A549 (cell line): ENCODE data around the gene GNPAT. TPM values are rescaled to one million over a fixed set of nuclear protein-coding genes. Genes with fewer than 3 reads are reported as not detected.

Experiments
- ATAC-seq, 2 experiments: fragments of 200-7000 bp in 1 of 2; fragments of >200 bp in 1 of 2; cut with Nextera tagmentation in 1 of 2; cut with Tn5 transposase in 1 of 2; 3 replicates each; pipeline versions ENCODE4 v1.8.0 to v1.9.1; 2018 to 2020; ENCODE audit warnings: mild to moderate bottlenecking in 1 of 2, moderate library complexity in 1 of 2
- CTCF ChIA-PET: fragments of 300-600 bp; sonication (Branson Sonifier 250); formaldehyde crosslinking; extraction: SDS; loops from one replicate; lab custom pipeline; 2021; ENCODE audit warnings: antibody characterized with exemption, inconsistent platforms; lab: Yijun Ruan, JAX
- POLR2A ChIA-PET: fragments of 350-600 bp; formaldehyde crosslinking; extraction: SDS; loops from one replicate; lab custom pipeline; 2021; ENCODE audit warnings: antibody characterized with exemption, inconsistent platforms; lab: Yijun Ruan, JAX
- DNase-seq, 2 experiments: peaks; one replicate each; pipeline versions ENCODE4 v3.0.0 to v3.0.0-alpha.2; 2011 to 2016; ENCODE audit warnings: low read depth in 1 of 2, low spot score in 1 of 2
- FAIRE-seq: peaks from 2 replicates; lab custom pipeline; 2011; peaks lifted over from hg19 to GRCh38; lab: Jason Lieb, UNC
- H3K27ac ChIP-seq, 2 experiments: fragments of >200 bp; sonication (Bioruptor Twin); formaldehyde crosslinking; 3 replicates each; pipeline ENCODE4 v1.5.1; 2016 to 2017
- H3K4me1 ChIP-seq: fragments of >200 bp; sonication (Bioruptor Twin); formaldehyde crosslinking; 3 replicates; pipeline ENCODE4 v1.6.1; 2016
- H3K4me2 ChIP-seq: fragments of >200 bp; sonication (Bioruptor Twin); formaldehyde crosslinking; 3 replicates; pipeline ENCODE4 v1.6.1; 2016
- H3K4me3 ChIP-seq: fragments of >200 bp; sonication (Bioruptor Twin); formaldehyde crosslinking; 3 replicates; pipeline ENCODE4 v1.5.1; 2016
- H3K9me3 ChIP-seq: fragments of >200 bp; sonication (Bioruptor Twin); formaldehyde crosslinking; 3 replicates; pipeline ENCODE4 v1.6.1; 2016
- CHD2 ChIP-seq: fragments of 150-350 bp; IDR thresholded peaks from 2 replicates; pipeline ENCODE4 v1.6.1; 2014; ENCODE audit warnings: low read length; ENCODE audit not compliant: partially characterized antibody
- CTCF ChIP-seq: fragments of >200 bp; sonication (Bioruptor Twin); formaldehyde crosslinking; IDR thresholded peaks from 3 replicates; pipeline ENCODE4 v1.5.1; 2016
- ESRRA ChIP-seq: fragments of 150-350 bp; IDR thresholded peaks from 2 replicates; pipeline ENCODE4 v1.6.1; 2014; ENCODE audit warnings: mild to moderate bottlenecking, low read length, borderline replicate concordance
- FOXS1 ChIP-seq: fragments of 250-450 bp; sonication (Bioruptor Pico); IDR thresholded peaks from 2 replicates; pipeline ENCODE4 v1.5.0; 2020; ENCODE audit warnings: mild to moderate bottlenecking, moderate library complexity
- GATA3 ChIP-seq: IDR thresholded peaks from 2 replicates; pipeline ENCODE4 v1.6.1; 2012; ENCODE audit warnings: borderline replicate concordance
- HDAC2 ChIP-seq: fragments of 200-600 bp; sonication (generic); IDR thresholded peaks from 2 replicates; pipeline ENCODE4 v1.6.1; 2016
- HEYL ChIP-seq: fragments of 250-450 bp; sonication (Bioruptor Pico); IDR thresholded peaks from 2 replicates; pipeline ENCODE4 v1.8.0; 2021; ENCODE audit warnings: mild to moderate bottlenecking, moderate library complexity
- HOXB13 ChIP-seq: fragments of 250-450 bp; sonication (Bioruptor Pico); IDR thresholded peaks from 2 replicates; pipeline ENCODE4 v1.5.0; 2020; ENCODE audit warnings: low read depth, mild to moderate bottlenecking, moderate library complexity
- KDM1A ChIP-seq: fragments of 200-600 bp; sonication (generic); IDR thresholded peaks from 2 replicates; pipeline ENCODE4 v1.6.1; 2016; ENCODE audit warnings: low read depth, mild to moderate bottlenecking
- KDM5A ChIP-seq: fragments of 200-600 bp; sonication (generic); IDR thresholded peaks from 2 replicates; pipeline ENCODE4 v1.6.1; 2016; ENCODE audit warnings: antibody characterized with exemption, mild to moderate bottlenecking
- MAZ ChIP-seq: fragments of 150-350 bp; IDR thresholded peaks from 2 replicates; pipeline ENCODE4 v1.6.1; 2014; ENCODE audit warnings: antibody characterized with exemption, low read depth, low read length, borderline replicate concordance
- NPAS2 ChIP-seq: fragments of 250-450 bp; sonication (Bioruptor Pico); IDR thresholded peaks from 2 replicates; pipeline ENCODE4 v1.8.0; 2022; ENCODE audit warnings: mild to moderate bottlenecking, moderate library complexity, borderline replicate concordance
- NR3C1 ChIP-seq: fragments of >200 bp; sonication (Bioruptor Twin); formaldehyde crosslinking; IDR thresholded peaks from 3 replicates; pipeline ENCODE4 v1.6.1; 2017
- PBX3 ChIP-seq: IDR thresholded peaks from 2 replicates; pipeline ENCODE4 v1.6.1; 2012
- POLR2A ChIP-seq: IDR thresholded peaks from 2 replicates; pipeline ENCODE4 v1.6.1; 2012; ENCODE audit warnings: mild to moderate bottlenecking, low read length
- RCOR1 ChIP-seq: fragments of 150-350 bp; IDR thresholded peaks from 2 replicates; pipeline ENCODE4 v1.6.1; 2014; ENCODE audit warnings: antibody characterized with exemption, low read length, low read depth
- RFX5 ChIP-seq: fragments of 450-650 bp; IDR thresholded peaks from 2 replicates; pipeline ENCODE4 v1.7.1; 2014; ENCODE audit warnings: antibody characterized with exemption, mild to moderate bottlenecking, moderate library complexity
- RNF2 ChIP-seq: fragments of 200-600 bp; sonication (generic); IDR thresholded peaks from 2 replicates; pipeline ENCODE4 v1.6.1; 2016; ENCODE audit warnings: low read depth, mild to moderate bottlenecking, antibody characterized with exemption, moderate library complexity, borderline replicate concordance
- SREBF2 ChIP-seq: fragments of 450-650 bp; IDR thresholded peaks from 2 replicates; pipeline ENCODE4 v1.6.1; 2014; ENCODE audit warnings: mild to moderate bottlenecking, moderate library complexity
- TP53 ChIP-seq: fragments of 250-450 bp; sonication (Bioruptor Pico); IDR thresholded peaks from 2 replicates; pipeline ENCODE4 v1.5.0; 2021; ENCODE audit warnings: mild to moderate bottlenecking, moderate library complexity
- USF2 ChIP-seq: fragments of 450-650 bp; IDR thresholded peaks from 2 replicates; pipeline ENCODE4 v1.6.1; 2014; ENCODE audit warnings: antibody characterized with exemption
- ZC3H11A ChIP-seq: fragments of 450-650 bp; IDR thresholded peaks from 2 replicates; pipeline ENCODE4 v1.6.1; 2014; ENCODE audit warnings: antibody characterized with exemption, mild to moderate bottlenecking
- ZSCAN20 ChIP-seq: fragments of 250-450 bp; sonication (Bioruptor Pico); IDR thresholded peaks from 2 replicates; pipeline ENCODE4 v1.8.0; 2022; ENCODE audit warnings: mild to moderate bottlenecking, moderate library complexity
- WGBS: methylation state at CpG from one replicate; pipeline ENCODE4 v1.1.6; 2017; ENCODE audit errors: missing lambda C conversion rate; 5-methylcytosine and 5-hydroxymethylcytosine counted together
- polyA plus RNA-seq, 4 experiments: library from polyadenylated mRNA; depleted of rRNA in 3 of 4; stranded (reverse); fragments of >200 nt; fragmentation: RNase III in 1 of 4; extraction: RNeasy Plus Mini Kit Qiagen cat#74134 plus additional on column Dnase treatment in 1 of 4; gene quantifications; 2 replicates in 3 of 4; 3 replicates in 1 of 4; pipeline ENCODE4 v1.2.3, GENCODE V29; 2011 to 2017
- TF ChIP-seq, protein P1 (sequence below): IDR thresholded peaks from 2 replicates; pipeline ENCODE4 v1.6.1; 2012; ENCODE audit warnings: low read depth, borderline replicate concordance
- TF ChIP-seq, protein P2 (sequence below): fragments of 150-350 bp; IDR thresholded peaks from 2 replicates; pipeline ENCODE4 v1.6.1; 2014; ENCODE audit warnings: low read depth, mild to moderate bottlenecking, low read length
- TF ChIP-seq, protein P3 (sequence below): fragments of >200 bp; sonication (Bioruptor Twin); formaldehyde crosslinking; IDR thresholded peaks from 2 replicates; pipeline ENCODE4 v1.6.1; 2016
- TF ChIP-seq, protein P4 (sequence below): IDR thresholded peaks from 2 replicates; pipeline ENCODE4 v1.6.1; 2012
- TF ChIP-seq, protein P5 (sequence below): fragments of >200 bp; sonication (Bioruptor Twin); formaldehyde crosslinking; IDR thresholded peaks from 3 replicates; pipeline ENCODE4 v1.6.1; 2016

The GNPAT gene
- polyA plus RNA-seq, 2 of the 4 experiments (the other 2 are of a cell fraction), result 44.1 to 62.7 TPM

DNA sequence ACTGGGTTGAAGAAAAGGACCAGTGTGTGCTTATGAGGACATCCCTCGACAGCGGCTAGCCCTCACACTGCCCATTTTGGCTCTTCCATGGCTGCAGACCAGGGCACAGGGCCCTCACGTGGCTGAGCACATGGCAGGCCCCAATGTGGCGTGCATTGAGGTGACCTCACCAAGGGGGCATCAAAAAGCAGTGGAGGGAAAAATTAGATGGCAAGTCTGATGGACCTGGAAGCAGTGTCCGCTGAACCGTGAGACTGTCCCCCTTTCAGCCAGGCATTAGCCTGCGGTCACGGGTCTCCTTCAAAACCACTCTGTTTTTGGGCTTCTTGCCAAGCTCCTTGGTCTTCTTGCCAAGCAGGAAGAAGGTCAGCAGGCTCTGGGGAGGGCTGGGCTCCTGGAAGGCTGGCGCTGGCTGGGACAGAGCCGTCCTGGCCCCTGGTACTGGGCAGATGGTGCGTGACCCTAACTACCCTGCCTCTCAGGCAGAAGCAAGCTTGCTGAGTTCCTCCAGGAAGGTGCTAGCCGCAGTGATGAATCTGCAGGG lies 48.3 kb upstream of the GNPAT start (continued):
- TF ChIP-seq, protein P1, sequence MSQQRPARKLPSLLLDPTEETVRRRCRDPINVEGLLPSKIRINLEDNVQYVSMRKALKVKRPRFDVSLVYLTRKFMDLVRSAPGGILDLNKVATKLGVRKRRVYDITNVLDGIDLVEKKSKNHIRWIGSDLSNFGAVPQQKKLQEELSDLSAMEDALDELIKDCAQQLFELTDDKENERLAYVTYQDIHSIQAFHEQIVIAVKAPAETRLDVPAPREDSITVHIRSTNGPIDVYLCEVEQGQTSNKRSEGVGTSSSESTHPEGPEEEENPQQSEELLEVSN, result peak; percentile 60; the same call in 1 of the 2 replicates
- TF ChIP-seq FOXS1 (CRISPR knock-in tag), result no peak
- no peak for TF ChIP-seq PBX3
- TF ChIP-seq CHD2, result no peak
- TF ChIP-seq HEYL (CRISPR knock-in tag), result no peak
- no peak for TF ChIP-seq ESRRA
- TF ChIP-seq CTCF, result no peak
- TF ChIP-seq, protein P2, sequence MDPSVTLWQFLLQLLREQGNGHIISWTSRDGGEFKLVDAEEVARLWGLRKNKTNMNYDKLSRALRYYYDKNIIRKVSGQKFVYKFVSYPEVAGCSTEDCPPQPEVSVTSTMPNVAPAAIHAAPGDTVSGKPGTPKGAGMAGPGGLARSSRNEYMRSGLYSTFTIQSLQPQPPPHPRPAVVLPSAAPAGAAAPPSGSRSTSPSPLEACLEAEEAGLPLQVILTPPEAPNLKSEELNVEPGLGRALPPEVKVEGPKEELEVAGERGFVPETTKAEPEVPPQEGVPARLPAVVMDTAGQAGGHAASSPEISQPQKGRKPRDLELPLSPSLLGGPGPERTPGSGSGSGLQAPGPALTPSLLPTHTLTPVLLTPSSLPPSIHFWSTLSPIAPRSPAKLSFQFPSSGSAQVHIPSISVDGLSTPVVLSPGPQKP, result no peak
- no peak for TF ChIP-seq NR3C1
- TF ChIP-seq, protein P3, sequence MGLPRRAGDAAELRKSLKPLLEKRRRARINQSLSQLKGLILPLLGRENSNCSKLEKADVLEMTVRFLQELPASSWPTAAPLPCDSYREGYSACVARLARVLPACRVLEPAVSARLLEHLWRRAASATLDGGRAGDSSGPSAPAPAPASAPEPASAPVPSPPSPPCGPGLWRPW, result no peak
- TF ChIP-seq, all 56 proteins: peak for 8

DNA sequence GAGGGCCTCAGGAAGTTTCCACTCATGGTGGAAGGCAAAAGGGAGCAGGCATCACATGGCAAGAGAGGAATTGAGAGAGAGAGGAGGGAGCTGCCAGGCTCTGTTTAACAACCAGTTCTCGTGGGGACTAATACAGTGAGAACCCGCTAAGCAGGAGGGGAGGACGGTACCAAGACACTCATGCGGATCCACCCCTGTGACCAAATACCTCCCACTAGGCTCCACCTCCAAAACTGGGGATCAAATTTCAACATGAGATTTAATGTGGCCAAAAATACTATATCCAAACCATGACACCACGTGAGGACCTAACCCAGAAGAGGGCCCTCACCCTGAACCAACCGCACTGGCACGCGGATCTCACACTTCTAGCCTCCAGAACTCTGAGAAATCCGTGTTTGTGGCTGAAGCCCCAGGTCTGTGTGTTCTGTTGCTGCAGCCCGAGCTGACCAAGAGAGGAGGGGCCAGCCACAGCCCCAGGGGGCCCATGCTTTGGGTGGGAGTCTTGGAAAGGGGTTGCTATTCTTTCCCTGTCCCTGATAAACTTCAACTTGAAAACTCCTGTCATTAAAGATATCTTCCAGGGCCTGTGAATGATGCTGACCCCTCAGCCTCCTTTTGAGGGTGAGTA lies 47.2 kb upstream of the GNPAT start:
- Histone ChIP-seq H3K4me1 (peaks cover 48% of the 10 kb centered on the region), H3K4me3 (no peak overlapping the region), H3K4me2 (peak overlapping the region; percentile 71), H3K9me3 (peaks cover 3% of the 10 kb centered on the region; the same call in 1 of the 3 replicates), H3K27ac (peak overlapping the region; percentile 94 to 96)
- FAIRE-seq (no peak), ATAC-seq (no peak), DNase-seq (peak in 1 of 2 experiments; percentile 50)
- POLR2A ChIA-PET, result no interaction called here
- TF ChIP-seq, protein P4, sequence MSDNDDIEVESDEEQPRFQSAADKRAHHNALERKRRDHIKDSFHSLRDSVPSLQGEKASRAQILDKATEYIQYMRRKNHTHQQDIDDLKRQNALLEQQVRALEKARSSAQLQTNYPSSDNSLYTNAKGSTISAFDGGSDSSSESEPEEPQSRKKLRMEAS, result peak; percentile 10; the same call in 1 of the 2 replicates
- TF ChIP-seq USF2, result no peak
- TF ChIP-seq NPAS2 (CRISPR knock-in tag), result no peak
- CTCF ChIA-PET, result interaction anchor here (0.5 to 3.3 kb wide), 2 partner anchors 17 to 277 kb away, joined by 5 to 9 read pairs; no protein-coding TSS in a partner anchor
- WGBS, result 82% methylated on average over 10 of the region's 10 CpGs

GRCh38 chr1:231194476-231194842 lies 46.6 kb upstream of the GNPAT start:
- peak in 1 of 2 experiments; percentile 56 for DNase-seq
- Histone ChIP-seq H3K4me2 (peak overlapping the region; percentile 71), H3K27ac (peak overlapping the region; percentile 94 to 96), H3K4me1 (peaks cover 48% of the 10 kb centered on the region), H3K9me3 (peaks cover 3% of the 10 kb centered on the region; the same call in 1 of the 3 replicates), H3K4me3 (no peak overlapping the region)
- POLR2A ChIA-PET, result no interaction called here
- peak; percentile 23 for FAIRE-seq
- ATAC-seq, result peak; percentile 20 to 36; a peak in 4 of 6 replicates
- WGBS, result 17% methylated on average over 2 of the region's 2 CpGs
- CTCF ChIA-PET, result interaction anchor here (0.5 to 3.3 kb wide), 4 partner anchors 12 to 615 kb away, joined by 3 to 9 read pairs (median 4); no protein-coding TSS in a partner anchor
- TF ChIP-seq GATA3 (no peak), KDM1A (no peak), TP53 (CRISPR knock-in tag) (no peak), SREBF2 (no peak), RCOR1 (no peak), HOXB13 (CRISPR knock-in tag) (no peak), MAZ (no peak), RFX5 (no peak), POLR2A (no peak), ZC3H11A (no peak), HDAC2 (no peak), ZSCAN20 (CRISPR knock-in tag) (no peak), RNF2 (no peak), KDM5A (no peak)
- TF ChIP-seq, protein P5, sequence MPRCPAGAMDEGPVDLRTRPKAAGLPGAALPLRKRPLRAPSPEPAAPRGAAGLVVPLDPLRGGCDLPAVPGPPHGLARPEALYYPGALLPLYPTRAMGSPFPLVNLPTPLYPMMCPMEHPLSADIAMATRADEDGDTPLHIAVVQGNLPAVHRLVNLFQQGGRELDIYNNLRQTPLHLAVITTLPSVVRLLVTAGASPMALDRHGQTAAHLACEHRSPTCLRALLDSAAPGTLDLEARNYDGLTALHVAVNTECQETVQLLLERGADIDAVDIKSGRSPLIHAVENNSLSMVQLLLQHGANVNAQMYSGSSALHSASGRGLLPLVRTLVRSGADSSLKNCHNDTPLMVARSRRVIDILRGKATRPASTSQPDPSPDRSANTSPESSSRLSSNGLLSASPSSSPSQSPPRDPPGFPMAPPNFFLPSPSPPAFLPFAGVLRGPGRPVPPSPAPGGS, result no peak
